Myocyte (in vitro differentiated cells): ENCODE results near the gene DUS4L. TPM values are rescaled to one million over a fixed set of nuclear protein-coding genes. Genes with fewer than 3 reads are reported as not detected.

Experiments used
- DNase-seq: peaks from one replicate; pipeline ENCODE4 v3.0.0-alpha.2; 2012; ENCODE audit warnings: low read depth
- total RNA-seq: library from RNA; depleted of rRNA; stranded (reverse); fragments of >200 nt; gene quantifications from 2 replicates; pipeline ENCODE4 v1.2.3, GENCODE V29; 2014

Gene DUS4L
- total RNA-seq, 1 donor from 2014 or later = 14.1 TPM

GRCh38 chr7:107613948-107614347 lies 50.2 kb downstream of the DUS4L start:
- DNase-seq = no peak

- peak; percentile 69 for DNase-seq
Observed at GRCh38 chr7:107614425-107614824, 50.7 kb downstream of the DUS4L start.

- DNase-seq = no peak
Observed at GRCh38 chr7:107615910-107616680, 52.3 kb downstream of the DUS4L start.

GRCh38 chr7:107622429-107622828 lies 58.7 kb downstream of the DUS4L start:
- DNase-seq = no peak

GRCh38 chr7:107622894-107623293 lies 59.1 kb downstream of the DUS4L start:
- no peak for DNase-seq

GRCh38 chr7:107627002-107627401 lies 63.2 kb downstream of the DUS4L start:
- no peak for DNase-seq

Other genes starting within 250 kb of the DUS4L start
- gene GPR22, start 93.9 kb upstream of the DUS4L start, total RNA-seq = not detected in 2 replicates
- gene COG5, start 51 bp upstream of the DUS4L start, total RNA-seq = 51.4 and 69.9 TPM in 2 replicates
- gene BCAP29, start 16.3 kb downstream of the DUS4L start, total RNA-seq = 152 and 181 TPM in 2 replicates
- gene SLC26A4, start 96.9 kb downstream of the DUS4L start, total RNA-seq = 3.1 and 7.3 TPM in 2 replicates
- gene CBLL1, start 180.2 kb downstream of the DUS4L start, total RNA-seq = 43.5 and 45.8 TPM in 2 replicates
- not detected in 2 replicates for gene SLC26A3, start 239.3 kb downstream of the DUS4L start, total RNA-seq